Adrenal gland (tissue), 5 donors: ENCODE results near the gene TENT5A.

Source experiments
- CTCF ChIP-seq, 6 experiments: fragments of 450-650 bp in 4 of 6; fragments of 200-600 bp in 2 of 6; sonication (generic) in 1 of 6; IDR thresholded peaks; 1 replicate in 5 of 6; 2 replicates in 1 of 6; pipeline versions ENCODE4 v1.5.1 to v1.8.0; 2016 to 2021; ENCODE audit warnings: antibody characterized with exemption in 6 of 6, mild to moderate bottlenecking in 2 of 6, moderate library complexity in 1 of 6
- POLR2A ChIP-seq, 2 donors: fragments of 450-650 bp; IDR thresholded peaks; one replicate each; pipeline ENCODE4 v1.6.1; 2017; ENCODE audit warnings: antibody characterized with exemption in 2 of 2, mild to moderate bottlenecking in 2 of 2, moderate library complexity in 1 of 2
- donor health status: DM: no; HTN: no; CAD: no.

- TF ChIP-seq CTCF (IDR thresholded peaks at IDR 0.05) (no peak), POLR2A (IDR thresholded peaks at IDR 0.05) (no peak)
These were observed 5.7 kb upstream of the TENT5A start for GRCh38 chr6:81758221-81758620.
